Breast epithelium (tissue), 3 donors: ENCODE data around the gene KCNE3.

ENCODE experiments used
- CTCF ChIP-seq, 3 donors: fragments of 450-650 bp; IDR thresholded peaks; one replicate each; pipeline ENCODE4 v1.5.1; 2016 to 2017; ENCODE audit warnings: antibody characterized with exemption in 3 of 3, mild to moderate bottlenecking in 3 of 3, moderate library complexity in 3 of 3
- POLR2A ChIP-seq: fragments of 450-650 bp; IDR thresholded peaks from one replicate; pipeline ENCODE4 v1.6.1; 2016; ENCODE audit warnings: antibody characterized with exemption, mild to moderate bottlenecking, moderate library complexity
- POLR2AphosphoS5 ChIP-seq, 3 donors: sonication (generic); formaldehyde crosslinking; IDR thresholded peaks; one replicate each; pipeline ENCODE4 v1.6.1; 2017; ENCODE audit warnings: antibody characterized with exemption in 3 of 3

DNA sequence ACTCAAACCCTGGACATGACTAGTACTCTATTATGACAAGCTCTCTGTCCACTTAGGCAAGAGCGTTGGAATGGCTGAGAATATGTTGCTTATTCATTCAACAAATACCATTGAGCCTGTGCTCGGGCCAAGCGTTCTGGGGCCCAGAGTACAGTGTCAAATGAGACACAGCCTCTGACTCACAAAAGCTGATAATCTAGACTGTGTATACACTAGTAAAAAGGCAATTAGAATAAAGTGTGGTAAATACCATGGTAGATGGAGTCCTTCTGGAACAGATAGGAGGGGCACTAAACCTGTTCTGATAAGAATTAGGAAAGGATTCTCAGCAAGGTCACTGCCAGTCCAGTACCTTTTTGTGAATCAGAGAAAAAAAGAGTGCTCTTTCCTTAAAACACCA lies 24.7 kb downstream of the KCNE3 start:
- no peak for TF ChIP-seq CTCF (IDR thresholded peaks at IDR 0.05)
- no peak for TF ChIP-seq POLR2A
- TF ChIP-seq POLR2AphosphoS5 (IDR thresholded peaks at IDR 0.05), result no peak
